ENCODE measurements around the gene F10. TPM values are rescaled to one million over a fixed set of nuclear protein-coding genes. Genes with fewer than 3 reads are reported as not detected.

Gene F10
- total and polyA plus RNA-seq, 4 donors: 2.5 to 18.8 (median 7.7) TPM

GRCh38 chr13:113148407-113148806 is 25.8 kb downstream of the F10 start:
- peaks cover 0 to 18% (median 4%) of the 10 kb centered on the region in 5 donors for H3K4me1 ChIP-seq (ENCODE audit: control insufficient read depth in 5 of 5, insufficient read depth in 5 of 5, low read length in 5 of 5)
- H3K27me3 ChIP-seq (ENCODE audit: control insufficient read depth in 3 of 3, insufficient read depth in 3 of 3, low read length in 2 of 3): peaks cover 0 to 6% (median 2%) of the 10 kb centered on the region in 3 donors
- no peaks in the 10 kb centered on the region for H3K9me3 ChIP-seq (ENCODE audit: control insufficient read depth in 4 of 4, insufficient read depth in 3 of 4, low read length in 3 of 4)
- H3K9ac ChIP-seq (ENCODE audit: insufficient read depth in 1 of 2, low read length in 2 of 2): no peak overlapping the region
- 94 to 95% methylated on average over 13 of the region's 13 CpGs for whole genome bisulfite sequencing, 2 donors
- ATAC-seq (ENCODE audit: insufficient read depth, low FRiP score) (no peak), DNase-seq (no peak)
- H3K36me3 ChIP-seq (ENCODE audit: control insufficient read depth in 4 of 4, insufficient read depth in 4 of 4, low read length in 4 of 4): no peaks in the 10 kb centered on the region
- no peak overlapping the region for H3K27ac ChIP-seq (ENCODE audit: low read depth in 1 of 2, low read length in 1 of 2)
- no peak for TF ChIP-seq CTCF (IDR thresholded peaks at IDR 0.05; ENCODE audit: control extremely low read depth, extremely low read depth)
- H3K4me3 ChIP-seq: no peak overlapping the region

- no peak for TF ChIP-seq CTCF (IDR thresholded peaks at IDR 0.05; ENCODE audit: control extremely low read depth, extremely low read depth)
- ATAC-seq (ENCODE audit: insufficient read depth, low FRiP score) (no peak), DNase-seq (no peak)
- H3K4me3 ChIP-seq: no peak overlapping the region
- H3K36me3 ChIP-seq (ENCODE audit: control insufficient read depth in 4 of 4, insufficient read depth in 4 of 4, low read length in 4 of 4): no peaks in the 10 kb centered on the region
- H3K9me3 ChIP-seq (ENCODE audit: control insufficient read depth in 4 of 4, insufficient read depth in 3 of 4, low read length in 3 of 4): no peaks in the 10 kb centered on the region
- 95 to 96% methylated on average over 38 of the region's 38 CpGs for WGBS, 2 donors
- no peak overlapping the region for H3K27ac ChIP-seq (ENCODE audit: low read depth in 1 of 2, low read length in 1 of 2)
- no peak overlapping the region for H3K9ac ChIP-seq (ENCODE audit: insufficient read depth in 1 of 2, low read length in 2 of 2)
- peaks cover 0 to 21% (median 4%) of the 10 kb centered on the region in 5 donors for H3K4me1 ChIP-seq (ENCODE audit: control insufficient read depth in 5 of 5, insufficient read depth in 5 of 5, low read length in 5 of 5)
- H3K27me3 ChIP-seq (ENCODE audit: control insufficient read depth in 3 of 3, insufficient read depth in 3 of 3, low read length in 2 of 3): peaks cover 0 to 6% (median 2%) of the 10 kb centered on the region in 3 donors
Observed at GRCh38 chr13:113148940-113149503, 26.4 kb downstream of the F10 start.

- Histone ChIP-seq H3K36me3 (ENCODE audit: control insufficient read depth in 4 of 4, insufficient read depth in 4 of 4, low read length in 4 of 4) (no peaks in the 10 kb centered on the region), H3K27ac (ENCODE audit: low read depth in 1 of 2, low read length in 1 of 2) (no peak overlapping the region), H3K4me1 (ENCODE audit: control insufficient read depth in 5 of 5, insufficient read depth in 5 of 5, low read length in 5 of 5) (peaks cover 0 to 21% (median 4%) of the 10 kb centered on the region in 5 donors), H3K4me3 (no peak overlapping the region), H3K27me3 (ENCODE audit: control insufficient read depth in 3 of 3, insufficient read depth in 3 of 3, low read length in 2 of 3) (peaks cover 0 to 6% (median 2%) of the 10 kb centered on the region in 3 donors), H3K9ac (ENCODE audit: insufficient read depth in 1 of 2, low read length in 2 of 2) (no peak overlapping the region), H3K9me3 (ENCODE audit: control insufficient read depth in 4 of 4, insufficient read depth in 3 of 4, low read length in 3 of 4) (no peaks in the 10 kb centered on the region)
- DNase-seq (no peak), ATAC-seq (ENCODE audit: insufficient read depth, low FRiP score) (no peak)
- TF ChIP-seq CTCF (IDR thresholded peaks at IDR 0.05; ENCODE audit: control extremely low read depth, extremely low read depth): no peak
- 93 to 95% methylated on average over 26 of the region's 26 CpGs for WGBS, 2 donors
Observed at GRCh38 chr13:113149711-113150549, 27.3 kb downstream of the F10 start.

Measured in lung (tissue), 12 donors.